ENCODE measurements around the gene SERPINI2.
"Not testable (repeated sequence)": the region's sequence is repeated elsewhere in the genome, so short reads cannot be mapped to it uniquely, and the experiment has no call there.

SERPINI2 gene

DNA sequence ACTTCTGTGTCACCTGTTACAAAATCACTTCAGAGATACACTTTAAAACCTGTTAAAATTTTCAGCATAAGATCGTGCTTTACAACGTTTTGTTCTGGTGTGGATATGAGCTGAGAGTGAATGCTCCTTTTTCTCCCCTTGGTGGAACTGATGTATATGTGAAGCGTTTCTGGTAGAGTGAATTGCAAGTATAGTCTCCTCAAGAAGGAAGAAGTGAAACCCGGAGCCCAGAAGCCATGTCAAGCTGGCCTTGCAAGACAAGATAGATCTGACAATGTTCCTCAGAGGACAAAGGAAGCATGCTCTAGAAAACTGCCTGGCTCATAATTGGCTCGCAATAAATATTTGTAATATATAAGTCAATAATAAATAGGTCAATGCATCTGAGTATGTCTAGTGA lies 23.6 kb downstream of the SERPINI2 start:
- DNase-seq, result no peak

- no peak for DNase-seq
Observed at GRCh38 chr3:167445491-167445890, 28.4 kb downstream of the SERPINI2 start.

GRCh38 chr3:167441256-167441655 lies 32.6 kb downstream of the SERPINI2 start:
- DNase-seq, result no peak

DNA sequence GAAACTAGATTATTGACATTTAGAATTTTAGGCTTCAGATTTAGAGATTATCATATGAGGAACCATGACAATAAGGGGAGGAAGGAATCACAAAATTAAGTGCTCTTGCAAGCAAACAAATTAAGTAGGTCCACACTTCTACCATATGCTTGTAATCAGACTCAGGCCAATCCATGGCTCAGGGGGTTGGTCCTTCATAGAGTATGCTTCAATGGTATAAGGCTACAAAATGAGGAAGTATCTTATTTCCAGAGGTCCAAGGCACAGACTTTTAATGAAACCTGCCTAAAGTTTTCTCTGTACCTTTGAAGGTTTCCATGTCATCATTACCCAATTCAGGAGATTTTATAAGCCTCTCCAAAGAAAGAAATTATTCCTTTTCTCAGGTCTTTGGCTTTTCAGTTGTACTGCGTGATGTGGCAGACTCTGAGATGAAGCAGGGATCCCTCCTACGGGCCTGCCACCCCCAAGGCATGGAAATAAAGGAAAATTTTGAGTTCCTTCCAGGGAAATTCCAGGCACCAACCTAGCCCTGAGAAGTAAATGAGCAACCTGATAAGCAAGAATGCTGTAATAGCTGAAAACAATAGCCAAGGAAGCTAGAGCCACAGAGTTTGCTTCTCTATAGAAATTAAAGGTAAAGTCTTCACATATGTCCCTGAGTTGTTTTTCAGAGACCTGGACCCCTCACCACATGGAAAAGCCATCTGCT lies 36.3 kb downstream of the SERPINI2 start:
- DNase-seq, result no peak

GRCh38 chr3:167426962-167427361 lies 46.9 kb downstream of the SERPINI2 start:
- DNase-seq, result not testable (repeated sequence)

DNA sequence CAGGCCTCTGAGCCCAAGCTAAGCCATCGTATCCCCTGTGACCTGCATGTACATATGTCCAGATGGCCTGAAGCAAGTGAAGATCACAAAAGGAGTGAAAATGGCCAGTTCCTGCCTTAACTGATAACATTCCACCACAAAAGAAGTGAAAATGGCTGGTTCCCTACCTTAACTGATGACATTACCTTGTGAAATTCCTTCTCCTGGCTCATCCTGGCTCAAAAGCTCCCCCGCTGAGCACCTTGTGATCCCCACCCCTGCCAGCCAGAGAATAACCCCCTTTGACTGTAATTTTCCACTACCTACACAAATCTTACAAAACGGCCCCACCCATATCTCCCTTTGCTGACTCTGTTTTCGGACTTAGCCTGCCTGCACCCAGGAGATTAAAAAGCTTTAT lies 51.4 kb downstream of the SERPINI2 start:
- not testable (repeated sequence) for DNase-seq

DNA sequence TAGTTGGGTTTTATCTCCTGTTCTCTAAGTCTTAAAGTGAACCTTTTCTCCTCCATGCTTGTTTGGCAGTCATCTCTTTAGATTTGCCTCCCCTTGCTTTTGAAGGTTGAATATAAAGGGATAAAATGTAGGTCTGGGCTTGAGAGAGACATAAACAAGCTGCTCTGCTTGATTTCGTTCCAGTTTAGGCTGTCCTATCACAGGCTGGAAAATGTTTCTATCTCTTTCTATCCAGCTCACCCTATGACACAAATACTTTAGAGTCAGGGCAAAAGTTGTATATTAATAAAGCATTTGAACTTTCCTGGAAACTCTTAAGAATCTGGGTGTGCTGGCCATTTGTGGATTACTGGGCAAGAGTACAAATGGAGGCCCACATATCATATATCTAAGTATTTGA lies 64.2 kb downstream of the SERPINI2 start:
- DNase-seq, result no peak

GRCh38 chr3:167406876-167407492 lies 66.9 kb downstream of the SERPINI2 start:
- peak; percentile 11 for DNase-seq

DNA sequence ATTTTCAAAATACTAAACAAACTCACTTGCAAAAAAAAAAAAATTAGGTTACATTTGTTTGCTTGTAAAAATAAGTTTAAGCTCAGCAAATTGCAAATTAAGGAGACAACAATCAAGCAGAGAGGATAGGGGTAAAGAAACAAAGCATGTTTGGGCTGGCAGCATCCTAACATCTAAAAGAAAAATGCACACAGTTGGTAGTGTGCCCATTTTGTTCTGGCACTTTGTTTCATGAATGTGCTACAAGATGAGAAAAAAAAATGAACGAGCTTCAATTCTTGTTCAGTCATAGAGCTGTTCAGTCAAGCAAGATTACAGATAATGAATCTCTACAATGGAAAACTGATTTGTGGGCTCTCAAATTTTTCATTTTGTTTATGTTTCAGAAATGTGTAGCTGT lies 76.0 kb downstream of the SERPINI2 start:
- DNase-seq, result no peak

DNA sequence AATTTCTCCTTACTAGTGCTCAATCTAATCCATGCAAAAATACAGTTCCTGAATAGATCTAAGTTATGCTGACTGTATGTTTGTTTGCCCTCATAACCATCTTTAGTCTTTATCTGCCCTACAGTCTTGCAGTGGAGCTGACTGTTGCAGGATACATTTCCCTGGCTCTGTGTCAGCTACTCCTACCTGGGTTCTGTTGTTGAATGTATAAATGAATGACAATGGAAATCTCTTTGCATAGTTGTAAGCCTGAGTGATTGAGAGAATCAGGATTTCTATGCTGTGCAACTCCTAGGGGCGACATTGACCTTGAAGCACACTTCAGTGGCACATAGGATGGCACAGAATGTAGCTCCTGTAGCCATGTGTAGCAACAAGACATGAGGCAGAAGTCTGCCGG lies 77.8 kb downstream of the SERPINI2 start:
- no peak for DNase-seq

GRCh38 chr3:167394003-167394402 lies 79.8 kb downstream of the SERPINI2 start:
- no peak for DNase-seq

Data from activated CD4-positive, alpha-beta T cell treated with anti-CD3 and anti-CD28 coated beads, Interleukin-10, Interleukin-2, amounts not matched to agents 100 ng/mL and 50 ng/mL, durations not matched to agents 16 hours and 8 hours (primary cell).